ENCODE data around the gene ITFG2.

GRCh38 chr12:2804393-2805142 is 7.9 kb upstream of the ITFG2 start:
- no peak for TF ChIP-seq CTCF (conservative IDR thresholded peaks at IDR 0.05; ENCODE audit: low read depth in 2 of 2)
- TF ChIP-seq JUNB (IDR thresholded peaks at IDR 0.05; ENCODE audit: unreplicated experiment), result no peak
- no peak for TF ChIP-seq EZH2 (IDR thresholded peaks at IDR 0.05; ENCODE audit: low read depth, unreplicated experiment)
- TF ChIP-seq POLR2AphosphoS5 (IDR thresholded peaks at IDR 0.05; ENCODE audit: low read depth), result no peak
- no peak for TF ChIP-seq EZH2phosphoT487 (IDR thresholded peaks at IDR 0.05; ENCODE audit: unreplicated experiment)
- no peak for TF ChIP-seq CREB1 (CRISPR knock-in tag; IDR thresholded peaks at IDR 0.05; ENCODE audit: low read depth)

All from GM23338 (cell line).